ENCODE data around the gene RNASE4.
"Not testable (repeated sequence)": the region's sequence is repeated elsewhere in the genome, so short reads cannot be mapped to it uniquely, and the experiment has no call there.

RNASE4 gene

GRCh38 chr14:20683891-20684661 lies at the start of gene RNASE4:
Gene RNASE4, plus strand, starts transcription at chr14:20684560. Its CDS starts 14,812 bp downstream, at chr14:20699372.
- peak; percentile 89 for DNase-seq (ENCODE audit: low spot score)

- DNase-seq (ENCODE audit: low spot score), result no peak
These were observed 42.8 kb upstream of the RNASE4 start, which contains the start of gene OR6S1 for GRCh38 chr14:20641591-20641990. Gene OR6S1, minus strand, starts transcription at chr14:20641691. Its CDS starts 0 bp downstream, at chr14:20641691.

- DNase-seq (ENCODE audit: low spot score), result no peak
These were observed 42.2 kb upstream of the RNASE4 start for GRCh38 chr14:20642182-20642581.

GRCh38 chr14:20642755-20643154 lies 41.6 kb upstream of the RNASE4 start:
- DNase-seq (ENCODE audit: low spot score), result not testable (repeated sequence)

GRCh38 chr14:20644520-20644919 lies 39.8 kb upstream of the RNASE4 start:
- no peak for DNase-seq (ENCODE audit: low spot score)

- DNase-seq (ENCODE audit: low spot score), result no peak
These were observed 38.9 kb upstream of the RNASE4 start for GRCh38 chr14:20645481-20645880.

- DNase-seq (ENCODE audit: low spot score), result peak; percentile 68
These were observed 31.1 kb upstream of the RNASE4 start for GRCh38 chr14:20652996-20653975.

GRCh38 chr14:20655851-20656250 lies 28.5 kb upstream of the RNASE4 start:
- DNase-seq (ENCODE audit: low spot score), result no peak

- DNase-seq (ENCODE audit: low spot score), result no peak
These were observed 28.1 kb upstream of the RNASE4 start for GRCh38 chr14:20656274-20656673.

GRCh38 chr14:20657216-20658211 lies 26.8 kb upstream of the RNASE4 start:
- DNase-seq (ENCODE audit: low spot score), result no peak

GRCh38 chr14:20658246-20658645 lies 26.1 kb upstream of the RNASE4 start:
- DNase-seq (ENCODE audit: low spot score), result no peak

- no peak for DNase-seq (ENCODE audit: low spot score)
These were observed 25.0 kb upstream of the RNASE4 start for GRCh38 chr14:20659336-20659735.

GRCh38 chr14:20659813-20660395 lies 24.5 kb upstream of the RNASE4 start:
- DNase-seq (ENCODE audit: low spot score), result no peak

- DNase-seq (ENCODE audit: low spot score), result no peak
These were observed 23.2 kb upstream of the RNASE4 start for GRCh38 chr14:20661197-20661596.

GRCh38 chr14:20662968-20663732 lies 21.2 kb upstream of the RNASE4 start:
- DNase-seq (ENCODE audit: low spot score), result peak; percentile 75

- DNase-seq (ENCODE audit: low spot score), result not testable (repeated sequence)
These were observed 17.9 kb upstream of the RNASE4 start for GRCh38 chr14:20666400-20666961.

GRCh38 chr14:20667957-20668356 lies 16.4 kb upstream of the RNASE4 start:
- no peak for DNase-seq (ENCODE audit: low spot score)

GRCh38 chr14:20668969-20669368 lies 15.4 kb upstream of the RNASE4 start:
- no peak for DNase-seq (ENCODE audit: low spot score)

GRCh38 chr14:20671597-20672283 lies 12.6 kb upstream of the RNASE4 start:
- peak; percentile 38 for DNase-seq (ENCODE audit: low spot score)
